HEK293 (cell line): ENCODE results near the gene SCAMP3.

Source experiments
- GLI4 ChIP-seq: fragments of 450-650 bp; formaldehyde crosslinking; IDR thresholded peaks from 2 replicates; pipeline ENCODE4 v1.5.1; 2016; ENCODE audit warnings: missing biosample characterization, missing genetic modification characterization
- KLF1 ChIP-seq: fragments of 450-650 bp; formaldehyde crosslinking; IDR thresholded peaks from 2 replicates; pipeline ENCODE4 v1.5.1; 2016; ENCODE audit warnings: missing biosample characterization, missing genetic modification characterization
- MYNN ChIP-seq: fragments of 450-650 bp; formaldehyde crosslinking; IDR thresholded peaks from 2 replicates; pipeline ENCODE4 v1.5.1; 2016; ENCODE audit warnings: missing biosample characterization, missing genetic modification characterization, borderline replicate concordance
- MZF1 ChIP-seq: fragments of 450-650 bp; formaldehyde crosslinking; IDR thresholded peaks from 2 replicates; pipeline ENCODE4 v1.5.1; 2017; ENCODE audit warnings: missing biosample characterization, missing genetic modification characterization, borderline replicate concordance
- OSR2 ChIP-seq: fragments of 450-650 bp; formaldehyde crosslinking; IDR thresholded peaks from 2 replicates; pipeline ENCODE4 v1.5.1; 2016; ENCODE audit warnings: missing biosample characterization, missing genetic modification characterization
- TRIM28 ChIP-seq: IDR thresholded peaks from 2 replicates; pipeline ENCODE4 v1.6.1; 2011; ENCODE audit warnings: low read length, control low read depth, borderline replicate concordance
- YY1 ChIP-seq: fragments of 450-650 bp; formaldehyde crosslinking; IDR thresholded peaks from 2 replicates; pipeline ENCODE4 v1.5.1; 2018; ENCODE audit warnings: missing biosample characterization, missing genetic modification characterization
- YY2 ChIP-seq: fragments of 450-650 bp; formaldehyde crosslinking; IDR thresholded peaks from 2 replicates; pipeline ENCODE4 v1.5.1; 2016; ENCODE audit warnings: missing biosample characterization, missing genetic modification characterization
- ZBTB20 ChIP-seq: fragments of 450-650 bp; formaldehyde crosslinking; IDR thresholded peaks from 2 replicates; pipeline ENCODE4 v1.5.1; 2016; ENCODE audit warnings: missing biosample characterization, missing genetic modification characterization
- ZNF138 ChIP-seq: fragments of 450-650 bp; formaldehyde crosslinking; IDR thresholded peaks from 2 replicates; pipeline ENCODE4 v1.5.1; 2016; ENCODE audit warnings: missing biosample characterization, missing genetic modification characterization, borderline replicate concordance
- ZNF155 ChIP-seq: fragments of 450-650 bp; formaldehyde crosslinking; IDR thresholded peaks from 2 replicates; pipeline ENCODE4 v1.5.1; 2016; ENCODE audit warnings: missing biosample characterization, missing genetic modification characterization
- ZNF223 ChIP-seq: fragments of 450-650 bp; formaldehyde crosslinking; IDR thresholded peaks from 2 replicates; pipeline ENCODE4 v1.5.1; 2016; ENCODE audit warnings: missing biosample characterization, missing genetic modification characterization
- ZNF24 ChIP-seq: fragments of 450-650 bp; formaldehyde crosslinking; IDR thresholded peaks from 2 replicates; pipeline ENCODE4 v1.5.1; 2016; ENCODE audit warnings: missing biosample characterization, missing genetic modification characterization
- ZNF311 ChIP-seq: fragments of 450-650 bp; formaldehyde crosslinking; IDR thresholded peaks from 2 replicates; pipeline ENCODE4 v1.5.1; 2017; ENCODE audit warnings: missing biosample characterization, missing genetic modification characterization, borderline replicate concordance
- ZNF335 ChIP-seq: fragments of 450-650 bp; formaldehyde crosslinking; conservative IDR thresholded peaks from 2 replicates; pipeline ENCODE4 v1.5.1; 2016; ENCODE audit warnings: missing biosample characterization, missing genetic modification characterization
- ZNF341 ChIP-seq: fragments of 450-650 bp; formaldehyde crosslinking; IDR thresholded peaks from 2 replicates; pipeline ENCODE4; 2016; ENCODE audit warnings: low read depth, missing biosample characterization, missing genetic modification characterization
- ZNF394 ChIP-seq: fragments of 450-650 bp; formaldehyde crosslinking; IDR thresholded peaks from 2 replicates; pipeline ENCODE4 v1.5.1; 2016; ENCODE audit warnings: missing biosample characterization, missing genetic modification characterization, mild to moderate bottlenecking, moderate library complexity, borderline replicate concordance
- ZNF473 ChIP-seq: fragments of 450-650 bp; formaldehyde crosslinking; IDR thresholded peaks from 2 replicates; pipeline ENCODE4 v1.5.1; 2017; ENCODE audit warnings: missing biosample characterization, missing genetic modification characterization
- ZNF530 ChIP-seq: fragments of 450-650 bp; formaldehyde crosslinking; IDR thresholded peaks from 2 replicates; pipeline ENCODE4 v1.5.1; 2016; ENCODE audit warnings: low read depth, missing biosample characterization, missing genetic modification characterization
- ZNF544 ChIP-seq: fragments of 450-650 bp; formaldehyde crosslinking; IDR thresholded peaks from 2 replicates; pipeline ENCODE4 v1.5.0; 2017; ENCODE audit warnings: missing biosample characterization, missing genetic modification characterization
- ZNF580 ChIP-seq: fragments of 450-650 bp; formaldehyde crosslinking; IDR thresholded peaks from 2 replicates; pipeline ENCODE4 v1.5.1; 2016; ENCODE audit warnings: missing biosample characterization, missing genetic modification characterization
- ZNF600 ChIP-seq: fragments of 450-650 bp; formaldehyde crosslinking; IDR thresholded peaks from 2 replicates; pipeline ENCODE4 v1.5.1; 2016; ENCODE audit warnings: missing biosample characterization, missing genetic modification characterization
- ZNF623 ChIP-seq: fragments of 450-650 bp; formaldehyde crosslinking; IDR thresholded peaks from 2 replicates; pipeline ENCODE4 v1.5.1; 2016; ENCODE audit warnings: missing biosample characterization, missing genetic modification characterization
- ZNF76 ChIP-seq: fragments of 450-650 bp; formaldehyde crosslinking; IDR thresholded peaks from 2 replicates; pipeline ENCODE4; 2016; ENCODE audit warnings: low read depth, missing biosample characterization, missing genetic modification characterization, borderline replicate concordance
- ZNF776 ChIP-seq: fragments of 450-650 bp; formaldehyde crosslinking; IDR thresholded peaks from 2 replicates; pipeline ENCODE4 v1.5.0; 2017; ENCODE audit warnings: missing biosample characterization, missing genetic modification characterization, borderline replicate concordance
- ZSCAN30 ChIP-seq: fragments of 450-650 bp; IDR thresholded peaks from 2 replicates; pipeline ENCODE4 v1.5.1; 2018; ENCODE audit warnings: missing biosample characterization, mild to moderate bottlenecking, missing genetic modification characterization, moderate library complexity
- ZXDB ChIP-seq: fragments of 450-650 bp; formaldehyde crosslinking; IDR thresholded peaks from 2 replicates; pipeline ENCODE4 v1.5.1; 2016; ENCODE audit warnings: missing biosample characterization, missing genetic modification characterization
- TF ChIP-seq, protein P1 (sequence below): fragments of 450-650 bp; formaldehyde crosslinking; IDR thresholded peaks from 2 replicates; pipeline ENCODE4 v1.5.1; 2016; ENCODE audit warnings: missing biosample characterization, missing genetic modification characterization
- TF ChIP-seq, protein P2 (sequence below): fragments of 450-650 bp; formaldehyde crosslinking; IDR thresholded peaks from 2 replicates; pipeline ENCODE4 v1.5.1; 2016; ENCODE audit warnings: missing biosample characterization, missing genetic modification characterization
- TF ChIP-seq, protein P3 (sequence below): fragments of 450-650 bp; formaldehyde crosslinking; IDR thresholded peaks from 2 replicates; pipeline ENCODE4 v1.5.1; 2016; ENCODE audit warnings: missing biosample characterization, missing genetic modification characterization
- TF ChIP-seq, protein P4 (sequence below): sonication (generic); formaldehyde crosslinking; IDR thresholded peaks from 2 replicates; pipeline ENCODE4 v1.8.1; 2022; ENCODE audit warnings: mild to moderate bottlenecking, moderate library complexity, missing genetic modification reagents

SCAMP3 gene

DNA sequence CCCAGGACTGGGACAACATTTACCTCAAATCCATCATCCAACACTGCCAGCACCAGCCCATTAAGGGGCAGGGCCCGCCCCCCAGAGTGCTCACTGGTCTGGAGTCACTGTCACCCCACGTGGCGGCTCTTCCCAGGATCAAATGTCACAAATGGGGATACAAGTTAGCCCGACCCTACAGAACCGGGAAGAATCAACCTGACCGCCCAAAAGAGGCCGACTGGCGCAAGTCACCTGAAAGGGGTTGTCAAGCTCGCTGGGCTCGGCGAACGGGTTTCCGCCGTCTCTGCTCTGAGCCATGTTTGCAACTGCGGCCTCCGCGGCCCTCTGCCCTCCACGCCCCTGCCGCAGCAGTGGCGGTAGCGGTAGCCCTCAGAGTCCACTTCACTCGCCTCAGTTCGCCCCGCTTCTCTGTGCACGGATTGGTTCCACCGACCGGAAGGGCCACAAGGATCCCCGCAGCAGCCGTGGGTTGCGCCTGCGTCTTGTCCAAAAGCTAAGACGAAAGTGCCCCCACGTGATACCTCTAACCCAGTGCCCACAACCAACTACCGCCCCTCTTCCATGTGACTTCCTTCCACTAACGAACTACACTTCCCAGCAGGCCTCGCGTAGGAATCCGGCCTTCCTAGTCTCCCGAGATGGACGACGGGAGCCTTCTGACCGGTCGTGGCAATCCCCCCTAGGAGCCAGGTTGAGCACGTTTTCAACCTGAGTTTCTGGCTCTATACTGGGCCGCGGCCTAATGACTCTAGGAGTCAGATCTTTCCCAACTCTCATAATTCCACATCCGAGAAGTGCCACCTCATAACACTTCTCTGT, at the start of gene SCAMP3 (continued):
- TF ChIP-seq, protein P1, sequence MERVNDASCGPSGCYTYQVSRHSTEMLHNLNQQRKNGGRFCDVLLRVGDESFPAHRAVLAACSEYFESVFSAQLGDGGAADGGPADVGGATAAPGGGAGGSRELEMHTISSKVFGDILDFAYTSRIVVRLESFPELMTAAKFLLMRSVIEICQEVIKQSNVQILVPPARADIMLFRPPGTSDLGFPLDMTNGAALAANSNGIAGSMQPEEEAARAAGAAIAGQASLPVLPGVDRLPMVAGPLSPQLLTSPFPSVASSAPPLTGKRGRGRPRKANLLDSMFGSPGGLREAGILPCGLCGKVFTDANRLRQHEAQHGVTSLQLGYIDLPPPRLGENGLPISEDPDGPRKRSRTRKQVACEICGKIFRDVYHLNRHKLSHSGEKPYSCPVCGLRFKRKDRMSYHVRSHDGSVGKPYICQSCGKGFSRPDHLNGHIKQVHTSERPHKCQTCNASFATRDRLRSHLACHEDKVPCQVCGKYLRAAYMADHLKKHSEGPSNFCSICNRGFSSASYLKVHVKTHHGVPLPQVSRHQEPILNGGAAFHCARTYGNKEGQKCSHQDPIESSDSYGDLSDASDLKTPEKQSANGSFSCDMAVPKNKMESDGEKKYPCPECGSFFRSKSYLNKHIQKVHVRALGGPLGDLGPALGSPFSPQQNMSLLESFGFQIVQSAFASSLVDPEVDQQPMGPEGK (tag by site-specific recombination), result peak; percentile 69
- peak; percentile 74 for TF ChIP-seq ZNF341
- TF ChIP-seq MYNN (tag by site-specific recombination), result no peak
- no peak for TF ChIP-seq ZNF623 (tag by site-specific recombination)
- TF ChIP-seq, protein P2, sequence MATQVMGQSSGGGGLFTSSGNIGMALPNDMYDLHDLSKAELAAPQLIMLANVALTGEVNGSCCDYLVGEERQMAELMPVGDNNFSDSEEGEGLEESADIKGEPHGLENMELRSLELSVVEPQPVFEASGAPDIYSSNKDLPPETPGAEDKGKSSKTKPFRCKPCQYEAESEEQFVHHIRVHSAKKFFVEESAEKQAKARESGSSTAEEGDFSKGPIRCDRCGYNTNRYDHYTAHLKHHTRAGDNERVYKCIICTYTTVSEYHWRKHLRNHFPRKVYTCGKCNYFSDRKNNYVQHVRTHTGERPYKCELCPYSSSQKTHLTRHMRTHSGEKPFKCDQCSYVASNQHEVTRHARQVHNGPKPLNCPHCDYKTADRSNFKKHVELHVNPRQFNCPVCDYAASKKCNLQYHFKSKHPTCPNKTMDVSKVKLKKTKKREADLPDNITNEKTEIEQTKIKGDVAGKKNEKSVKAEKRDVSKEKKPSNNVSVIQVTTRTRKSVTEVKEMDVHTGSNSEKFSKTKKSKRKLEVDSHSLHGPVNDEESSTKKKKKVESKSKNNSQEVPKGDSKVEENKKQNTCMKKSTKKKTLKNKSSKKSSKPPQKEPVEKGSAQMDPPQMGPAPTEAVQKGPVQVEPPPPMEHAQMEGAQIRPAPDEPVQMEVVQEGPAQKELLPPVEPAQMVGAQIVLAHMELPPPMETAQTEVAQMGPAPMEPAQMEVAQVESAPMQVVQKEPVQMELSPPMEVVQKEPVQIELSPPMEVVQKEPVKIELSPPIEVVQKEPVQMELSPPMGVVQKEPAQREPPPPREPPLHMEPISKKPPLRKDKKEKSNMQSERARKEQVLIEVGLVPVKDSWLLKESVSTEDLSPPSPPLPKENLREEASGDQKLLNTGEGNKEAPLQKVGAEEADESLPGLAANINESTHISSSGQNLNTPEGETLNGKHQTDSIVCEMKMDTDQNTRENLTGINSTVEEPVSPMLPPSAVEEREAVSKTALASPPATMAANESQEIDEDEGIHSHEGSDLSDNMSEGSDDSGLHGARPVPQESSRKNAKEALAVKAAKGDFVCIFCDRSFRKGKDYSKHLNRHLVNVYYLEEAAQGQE (tag by site-specific recombination), result 0 out of 2 replicates have a peak, but pooled peaks have one; percentile 21
- TF ChIP-seq ZBTB20 (tag by site-specific recombination), result peak; percentile 65; the same call in 1 of the 2 replicates
- 0 out of 2 replicates have a peak, but pooled peaks have one; percentile 40 for TF ChIP-seq ZNF138
- no peak for TF ChIP-seq ZNF473 (tag by site-specific recombination)
- TF ChIP-seq, protein P3, sequence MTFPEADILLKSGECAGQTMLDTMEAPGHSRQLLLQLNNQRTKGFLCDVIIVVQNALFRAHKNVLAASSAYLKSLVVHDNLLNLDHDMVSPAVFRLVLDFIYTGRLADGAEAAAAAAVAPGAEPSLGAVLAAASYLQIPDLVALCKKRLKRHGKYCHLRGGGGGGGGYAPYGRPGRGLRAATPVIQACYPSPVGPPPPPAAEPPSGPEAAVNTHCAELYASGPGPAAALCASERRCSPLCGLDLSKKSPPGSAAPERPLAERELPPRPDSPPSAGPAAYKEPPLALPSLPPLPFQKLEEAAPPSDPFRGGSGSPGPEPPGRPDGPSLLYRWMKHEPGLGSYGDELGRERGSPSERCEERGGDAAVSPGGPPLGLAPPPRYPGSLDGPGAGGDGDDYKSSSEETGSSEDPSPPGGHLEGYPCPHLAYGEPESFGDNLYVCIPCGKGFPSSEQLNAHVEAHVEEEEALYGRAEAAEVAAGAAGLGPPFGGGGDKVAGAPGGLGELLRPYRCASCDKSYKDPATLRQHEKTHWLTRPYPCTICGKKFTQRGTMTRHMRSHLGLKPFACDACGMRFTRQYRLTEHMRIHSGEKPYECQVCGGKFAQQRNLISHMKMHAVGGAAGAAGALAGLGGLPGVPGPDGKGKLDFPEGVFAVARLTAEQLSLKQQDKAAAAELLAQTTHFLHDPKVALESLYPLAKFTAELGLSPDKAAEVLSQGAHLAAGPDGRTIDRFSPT (tag by site-specific recombination), result peak; percentile 97
- no peak for TF ChIP-seq ZNF544 (tag by site-specific recombination)
- 0 out of 2 replicates have a peak, but pooled peaks have one; percentile 32 for TF ChIP-seq MZF1
- TF ChIP-seq ZSCAN30 (tag by site-specific recombination), result peak; percentile 81
- peak; percentile 78 for TF ChIP-seq ZNF335
- TF ChIP-seq ZNF76, result peak; percentile 98
- no peak for TF ChIP-seq ZNF223 (tag by site-specific recombination)
- TF ChIP-seq ZNF24, result peak; percentile 65; the same call in 1 of the 2 replicates
- peak; percentile 60 for TF ChIP-seq KLF1 (tag by site-specific recombination)
- TF ChIP-seq ZNF580 (tag by site-specific recombination), result peak; percentile 99
- TF ChIP-seq GLI4 (tag by site-specific recombination), result no peak
- peak; percentile 54; the same call in 1 of the 2 replicates for TF ChIP-seq ZNF600 (tag by site-specific recombination)
- TF ChIP-seq YY1, result 0 out of 2 replicates have a peak, but pooled peaks have one; percentile 14
- peak; percentile 70; the same call in 1 of the 2 replicates for TF ChIP-seq ZNF394
- TF ChIP-seq ZNF776 (tag by site-specific recombination), result no peak
- peak; percentile 60; the same call in 1 of the 2 replicates for TF ChIP-seq TRIM28
- TF ChIP-seq ZNF530, result no peak
- TF ChIP-seq YY2 (tag by site-specific recombination), result 0 out of 2 replicates have a peak, but pooled peaks have one; percentile 25
- TF ChIP-seq, protein P4, sequence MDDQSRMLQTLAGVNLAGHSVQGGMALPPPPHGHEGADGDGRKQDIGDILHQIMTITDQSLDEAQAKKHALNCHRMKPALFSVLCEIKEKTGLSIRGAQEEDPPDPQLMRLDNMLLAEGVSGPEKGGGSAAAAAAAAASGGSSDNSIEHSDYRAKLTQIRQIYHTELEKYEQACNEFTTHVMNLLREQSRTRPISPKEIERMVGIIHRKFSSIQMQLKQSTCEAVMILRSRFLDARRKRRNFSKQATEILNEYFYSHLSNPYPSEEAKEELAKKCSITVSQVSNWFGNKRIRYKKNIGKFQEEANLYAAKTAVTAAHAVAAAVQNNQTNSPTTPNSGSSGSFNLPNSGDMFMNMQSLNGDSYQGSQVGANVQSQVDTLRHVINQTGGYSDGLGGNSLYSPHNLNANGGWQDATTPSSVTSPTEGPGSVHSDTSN (CRISPR knock-in tag), result no peak
- no peak for TF ChIP-seq ZNF155 (tag by site-specific recombination)
- TF ChIP-seq OSR2, result peak; percentile 97
- TF ChIP-seq ZNF311, result no peak
- TF ChIP-seq ZXDB (tag by site-specific recombination), result peak; percentile 92
